HCT116 (cell line): Measurements from ENCODE around the gene GALNT7. TPM values are rescaled to one million over a fixed set of nuclear protein-coding genes. Genes with fewer than 3 reads are reported as not detected.

ENCODE experiments used
- ATAC-seq: fragments of 200-7000 bp; cut with Tn5 transposase; 2 replicates; pipeline ENCODE4 v1.9.1; 2020; ENCODE audit warnings: mild to moderate bottlenecking, moderate library complexity
- BruUV-seq: library from RNA; stranded (reverse); fragments of 400-500 nt; replicated peaks from 2 replicates; lab custom pipeline; 2021; lab: Mats Ljungman, UMichigan
- CTCF ChIA-PET: fragments of 300-600 bp; sonication (Branson Sonifier 250); formaldehyde crosslinking; loops from one replicate; lab custom pipeline; 2021; ENCODE audit warnings: antibody characterized with exemption; lab: Charles Lee
- POLR2A ChIA-PET: fragments of 300-600, 350-600 bp; sonication (Branson Sonifier 250); formaldehyde crosslinking; loops from one replicate; lab custom pipeline; 2021; ENCODE audit warnings: antibody characterized with exemption; lab: Charles Lee
- RAD21 ChIA-PET, 2 experiments: fragments of 300-600 bp; sonication (Branson Sonifier 250); formaldehyde crosslinking; loops; one replicate each; lab custom pipeline; 2023; ENCODE audit warnings: low total read pairs in 2 of 2; ENCODE audit not compliant: uncharacterized antibody in 2 of 2, unreplicated experiment in 2 of 2, low non-redundant PET in 1 of 2; lab: Charles Lee
- DNase-seq: peaks from one replicate; pipeline ENCODE4 v3.0.0-alpha.2; 2010; ENCODE audit warnings: low read depth, low spot score
- H2AFZ ChIP-seq: fragments of 200-600 bp; shearing (Covaris generic), sonication (generic); 2 replicates; pipeline ENCODE4 v1.6.1; 2017; ENCODE audit warnings: low read depth, mixed run types, mixed read lengths, antibody characterized with exemption, low read length; ENCODE audit not compliant: poor library complexity, severe bottlenecking
- H3K27ac ChIP-seq: 2 replicates; pipeline ENCODE4 v1.5.1; 2012; ENCODE audit warnings: low read depth, low read length
- H3K27me3 ChIP-seq: fragments of 200-600 bp; sonication (generic); 2 replicates; pipeline ENCODE4 v1.6.1; 2016; ENCODE audit warnings: mixed run types, low read length, mixed read lengths; ENCODE audit not compliant: insufficient read depth
- H3K36me3 ChIP-seq, 2 experiments: fragments of 200-500 bp in 1 of 2; fragments of 200-600 bp in 1 of 2; sonication (Bioruptor generic) in 1 of 2; sonication (generic) in 1 of 2; 2 replicates each; pipeline versions ENCODE4 v1.5.1 to v1.6.1; 2014 to 2016; ENCODE audit warnings: low read length in 2 of 2, inconsistent platforms in 1 of 2, mixed read lengths in 1 of 2, mixed run types in 1 of 2; ENCODE audit not compliant: insufficient read depth in 2 of 2, control insufficient read depth in 1 of 2
- H3K4me1 ChIP-seq, 2 experiments: fragments of 200-600 bp in 1 of 2; sonication (generic) in 1 of 2; 2 replicates each; pipeline versions ENCODE4 v1.5.1 to v1.6.1; 2012 to 2017; ENCODE audit warnings: low read length in 2 of 2, inconsistent platforms in 1 of 2, mild to moderate bottlenecking in 1 of 2, mixed read lengths in 1 of 2, mixed run types in 1 of 2, moderate library complexity in 1 of 2; ENCODE audit not compliant: insufficient read depth in 2 of 2, control insufficient read depth in 1 of 2
- H3K4me2 ChIP-seq: fragments of 200-600 bp; sonication (generic); 2 replicates; pipeline ENCODE4 v1.6.1; 2017; ENCODE audit warnings: mixed run types, low read length, mixed read lengths
- H3K4me3 ChIP-seq, 2 experiments: fragments of 200-600 bp in 1 of 2; sonication (generic) in 1 of 2; replicated peaks in 1 of 2; 2 replicates each; pipeline ENCODE4 v1.5.1; 2011 to 2016; ENCODE audit warnings: low read length in 2 of 2, control low read depth in 1 of 2, low read depth in 1 of 2, mild to moderate bottlenecking in 1 of 2, mixed read lengths in 1 of 2, mixed run types in 1 of 2
- H3K79me2 ChIP-seq: fragments of 200-600 bp; sonication (generic); 2 replicates; pipeline ENCODE4 v1.6.1; 2017; ENCODE audit warnings: mild to moderate bottlenecking, mixed run types, low read length, moderate library complexity, mixed read lengths; ENCODE audit not compliant: insufficient read depth
- H3K9ac ChIP-seq: fragments of 200-600 bp; sonication (generic); 2 replicates; pipeline ENCODE4 v1.6.1; 2016; ENCODE audit warnings: low read length, mixed read lengths
- H3K9me2 ChIP-seq: fragments of 200-600 bp; sonication (generic), shearing (Covaris generic); 2 replicates; pipeline ENCODE4 v1.6.1; 2017; ENCODE audit warnings: mixed run types, mild to moderate bottlenecking, moderate library complexity; ENCODE audit not compliant: insufficient read depth
- H3K9me3 ChIP-seq, 2 experiments: fragments of 200-500 bp in 1 of 2; fragments of 200-600 bp in 1 of 2; sonication (Bioruptor generic) in 1 of 2; sonication (generic) in 1 of 2; 2 replicates each; pipeline ENCODE4 v1.6.1; 2014 to 2017; ENCODE audit warnings: low read length in 2 of 2, mixed read lengths in 2 of 2, inconsistent platforms in 1 of 2, low read depth in 1 of 2, mild to moderate bottlenecking in 1 of 2, mixed run types in 1 of 2, moderate library complexity in 1 of 2; ENCODE audit not compliant: control insufficient read depth in 1 of 2, insufficient read depth in 1 of 2
- H4K20me1 ChIP-seq: fragments of 200-600 bp; sonication (generic), shearing (Covaris generic); 2 replicates; pipeline ENCODE4 v1.6.1; 2017; ENCODE audit warnings: mixed run types, mild to moderate bottlenecking, moderate library complexity; ENCODE audit not compliant: insufficient read depth
- CBX3 ChIP-seq: IDR thresholded peaks from 2 replicates; pipeline ENCODE4 v1.6.1; 2012; ENCODE audit warnings: low read depth
- EGR1 ChIP-seq: IDR thresholded peaks from 2 replicates; pipeline ENCODE4 v1.6.1; 2012; ENCODE audit warnings: low read depth
- ELF1 ChIP-seq: IDR thresholded peaks from 2 replicates; pipeline ENCODE4 v1.6.1; 2012; ENCODE audit warnings: low read depth, borderline replicate concordance
- EZH2 ChIP-seq: fragments of 200-600 bp; sonication (generic); IDR thresholded peaks from 2 replicates; pipeline ENCODE4 v1.6.1; 2017; ENCODE audit warnings: antibody characterized with exemption, mixed run types
- JUND ChIP-seq: IDR thresholded peaks from 2 replicates; pipeline ENCODE4 v1.6.1; 2012
- POLR2A ChIP-seq: IDR thresholded peaks from 2 replicates; pipeline ENCODE4 v1.7.0; 2011; ENCODE audit warnings: borderline replicate concordance; ENCODE audit not compliant: insufficient read depth, insufficient read length; ENCODE audit errors: extremely low read depth
- POLR2AphosphoS5 ChIP-seq: IDR thresholded peaks from 2 replicates; pipeline ENCODE4 v1.6.1; 2011; ENCODE audit warnings: mild to moderate bottlenecking, low read depth, low read length, moderate library complexity
- SRF ChIP-seq: IDR thresholded peaks from 2 replicates; pipeline ENCODE4 v1.6.1; 2012; ENCODE audit warnings: low read depth
- YY1 ChIP-seq: IDR thresholded peaks from 2 replicates; pipeline ENCODE4 v1.6.1; 2011; ENCODE audit warnings: low read length, low read depth, moderate library complexity, mild to moderate bottlenecking; ENCODE audit not compliant: insufficient replicate concordance; ENCODE audit errors: extremely low read depth
- ZFX ChIP-seq: fragments of 450-650 bp; IDR thresholded peaks from 2 replicates; pipeline ENCODE4 v1.6.1; 2017
- ZNF274 ChIP-seq: fragments of 200-500 bp; sonication (Bioruptor generic); IDR thresholded peaks from 2 replicates; pipeline ENCODE4 v1.6.1; 2014; ENCODE audit warnings: mild to moderate bottlenecking, low read depth, low read length, inconsistent platforms
- intact Hi-C: fragments of 100-400 bp; cut with micrococcal nuclease; formaldehyde crosslinking; loops from 2 replicates; pipeline ENCODE4 v1.10.0; 2022
- total RNA-seq: library from RNA; stranded (reverse); gene quantifications from one replicate; pipeline ENCODE4 v1.2.1, GENCODE V29; 2021; ENCODE audit not compliant: unreplicated experiment
- TF ChIP-seq, protein P1 (sequence below): IDR thresholded peaks from 2 replicates; pipeline ENCODE4 v1.6.1; 2012; ENCODE audit warnings: low read depth
- TF ChIP-seq, protein P2 (sequence below), 3 experiments: fragments of 200-600 bp in 1 of 3; sonication (generic) in 1 of 3; IDR thresholded peaks in 2 of 3; conservative IDR thresholded peaks in 1 of 3; 2 replicates each; pipeline ENCODE4 v1.5.1; 2012 to 2017; ENCODE audit warnings: low read depth in 2 of 3, low read length in 2 of 3, antibody characterized with exemption in 1 of 3, borderline replicate concordance in 1 of 3, control low read depth in 1 of 3, mild to moderate bottlenecking in 1 of 3, mixed read lengths in 1 of 3, mixed run types in 1 of 3, moderate library complexity in 1 of 3; ENCODE audit not compliant: insufficient read depth in 1 of 3
- TF ChIP-seq, protein P3 (sequence below): IDR thresholded peaks from 2 replicates; pipeline ENCODE4 v1.6.1; 2012

GALNT7 gene
- total RNA-seq, 1 experiment from 2014 or later: 21.3 TPM

DNA sequence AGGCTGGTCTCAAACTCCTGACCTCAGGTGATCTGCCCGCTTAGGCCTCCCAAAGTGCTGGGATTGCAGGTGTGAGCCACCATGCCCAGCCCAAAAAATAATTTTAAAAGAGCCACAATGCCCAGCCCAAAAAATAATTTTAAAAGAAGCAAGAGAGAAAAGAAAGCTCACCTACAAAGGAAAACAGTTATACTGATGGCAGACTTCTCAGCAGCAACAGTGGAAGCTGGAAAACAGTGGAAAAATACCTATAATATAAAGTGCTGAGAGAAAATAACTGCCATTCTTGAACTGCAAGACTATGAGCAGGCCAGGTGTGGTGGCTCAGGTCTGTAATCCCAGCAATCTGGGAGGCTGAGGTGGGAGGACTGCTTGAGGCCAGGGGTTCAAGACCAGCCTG is 178.9 kb downstream of the GALNT7 start:
- no peaks in the 10 kb centered on the region for H3K9me2 ChIP-seq
- H3K27ac ChIP-seq: no peak overlapping the region
- 0 out of 4 replicates have a peak, but pooled peaks cover 0 to 4% of the 10 kb centered on the region in 2 experiments for H3K9me3 ChIP-seq
- CTCF ChIA-PET: no interaction called here
- H3K36me3 ChIP-seq: no peaks in the 10 kb centered on the region
- no peak overlapping the region for H3K9ac ChIP-seq
- BruUV-seq: no TSS peak
- intact Hi-C loops: no loop called here
- no peak for DNase-seq
- peaks cover 0 to 7% of the 10 kb centered on the region in 2 experiments; a peak in 1 of 4 replicates for H3K4me1 ChIP-seq
- POLR2A ChIA-PET: interaction anchor here (4.1 kb wide), 1 partner anchor 13 kb away, joined by 12 read pairs; the partner anchor contains the start of gene HMGB2
- H2AFZ ChIP-seq: no peak overlapping the region
- no peak for ATAC-seq
- H3K4me2 ChIP-seq: no peak overlapping the region
- TF ChIP-seq SRF: no peak
- TF ChIP-seq CBX3: no peak
- TF ChIP-seq, protein P1, sequence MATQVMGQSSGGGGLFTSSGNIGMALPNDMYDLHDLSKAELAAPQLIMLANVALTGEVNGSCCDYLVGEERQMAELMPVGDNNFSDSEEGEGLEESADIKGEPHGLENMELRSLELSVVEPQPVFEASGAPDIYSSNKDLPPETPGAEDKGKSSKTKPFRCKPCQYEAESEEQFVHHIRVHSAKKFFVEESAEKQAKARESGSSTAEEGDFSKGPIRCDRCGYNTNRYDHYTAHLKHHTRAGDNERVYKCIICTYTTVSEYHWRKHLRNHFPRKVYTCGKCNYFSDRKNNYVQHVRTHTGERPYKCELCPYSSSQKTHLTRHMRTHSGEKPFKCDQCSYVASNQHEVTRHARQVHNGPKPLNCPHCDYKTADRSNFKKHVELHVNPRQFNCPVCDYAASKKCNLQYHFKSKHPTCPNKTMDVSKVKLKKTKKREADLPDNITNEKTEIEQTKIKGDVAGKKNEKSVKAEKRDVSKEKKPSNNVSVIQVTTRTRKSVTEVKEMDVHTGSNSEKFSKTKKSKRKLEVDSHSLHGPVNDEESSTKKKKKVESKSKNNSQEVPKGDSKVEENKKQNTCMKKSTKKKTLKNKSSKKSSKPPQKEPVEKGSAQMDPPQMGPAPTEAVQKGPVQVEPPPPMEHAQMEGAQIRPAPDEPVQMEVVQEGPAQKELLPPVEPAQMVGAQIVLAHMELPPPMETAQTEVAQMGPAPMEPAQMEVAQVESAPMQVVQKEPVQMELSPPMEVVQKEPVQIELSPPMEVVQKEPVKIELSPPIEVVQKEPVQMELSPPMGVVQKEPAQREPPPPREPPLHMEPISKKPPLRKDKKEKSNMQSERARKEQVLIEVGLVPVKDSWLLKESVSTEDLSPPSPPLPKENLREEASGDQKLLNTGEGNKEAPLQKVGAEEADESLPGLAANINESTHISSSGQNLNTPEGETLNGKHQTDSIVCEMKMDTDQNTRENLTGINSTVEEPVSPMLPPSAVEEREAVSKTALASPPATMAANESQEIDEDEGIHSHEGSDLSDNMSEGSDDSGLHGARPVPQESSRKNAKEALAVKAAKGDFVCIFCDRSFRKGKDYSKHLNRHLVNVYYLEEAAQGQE: no peak
- no peak for TF ChIP-seq ELF1
- H3K27me3 ChIP-seq: no peaks in the 10 kb centered on the region
- H3K79me2 ChIP-seq: no peaks in the 10 kb centered on the region
- RAD21 ChIA-PET: no interaction called here
- no peak overlapping the region for H3K4me3 ChIP-seq
- no peaks in the 10 kb centered on the region for H4K20me1 ChIP-seq

DNA sequence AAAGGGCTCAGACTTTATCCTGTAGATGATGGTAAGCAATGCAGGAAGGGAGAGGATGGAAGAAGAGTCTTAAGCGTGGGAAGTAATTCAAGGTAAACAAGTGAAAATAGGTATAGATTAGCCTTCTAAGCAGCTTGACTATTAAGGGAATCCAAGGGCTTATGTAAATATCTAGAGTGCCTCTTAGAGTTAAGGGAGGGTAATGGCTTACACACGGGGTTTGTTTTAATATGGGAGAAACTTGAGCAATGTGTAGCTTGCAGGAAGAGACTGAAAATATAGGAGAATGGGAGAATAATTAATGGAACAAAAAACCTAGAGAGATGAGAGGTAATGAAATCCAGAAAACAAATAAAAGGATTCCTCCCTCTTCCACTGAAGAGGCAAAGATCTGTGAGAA is 189.3 kb downstream of the GALNT7 start:
- no peak overlapping the region for H2AFZ ChIP-seq
- H3K9ac ChIP-seq: no peak overlapping the region
- H3K27ac ChIP-seq: no peak overlapping the region
- RAD21 ChIA-PET: no interaction called here
- H3K9me3 ChIP-seq: no peaks in the 10 kb centered on the region
- BruUV-seq: no TSS peak
- H3K36me3 ChIP-seq: no peaks in the 10 kb centered on the region
- H3K79me2 ChIP-seq: no peaks in the 10 kb centered on the region
- H3K4me2 ChIP-seq: no peak overlapping the region
- H4K20me1 ChIP-seq: no peaks in the 10 kb centered on the region
- no peak for TF ChIP-seq YY1
- TF ChIP-seq, protein P2, sequence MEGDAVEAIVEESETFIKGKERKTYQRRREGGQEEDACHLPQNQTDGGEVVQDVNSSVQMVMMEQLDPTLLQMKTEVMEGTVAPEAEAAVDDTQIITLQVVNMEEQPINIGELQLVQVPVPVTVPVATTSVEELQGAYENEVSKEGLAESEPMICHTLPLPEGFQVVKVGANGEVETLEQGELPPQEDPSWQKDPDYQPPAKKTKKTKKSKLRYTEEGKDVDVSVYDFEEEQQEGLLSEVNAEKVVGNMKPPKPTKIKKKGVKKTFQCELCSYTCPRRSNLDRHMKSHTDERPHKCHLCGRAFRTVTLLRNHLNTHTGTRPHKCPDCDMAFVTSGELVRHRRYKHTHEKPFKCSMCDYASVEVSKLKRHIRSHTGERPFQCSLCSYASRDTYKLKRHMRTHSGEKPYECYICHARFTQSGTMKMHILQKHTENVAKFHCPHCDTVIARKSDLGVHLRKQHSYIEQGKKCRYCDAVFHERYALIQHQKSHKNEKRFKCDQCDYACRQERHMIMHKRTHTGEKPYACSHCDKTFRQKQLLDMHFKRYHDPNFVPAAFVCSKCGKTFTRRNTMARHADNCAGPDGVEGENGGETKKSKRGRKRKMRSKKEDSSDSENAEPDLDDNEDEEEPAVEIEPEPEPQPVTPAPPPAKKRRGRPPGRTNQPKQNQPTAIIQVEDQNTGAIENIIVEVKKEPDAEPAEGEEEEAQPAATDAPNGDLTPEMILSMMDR (IDR thresholded peaks at IDR 0.05 in 2 of 3, conservative IDR thresholded peaks at IDR 0.05 in 1 of 3; ENCODE audit: borderline replicate concordance in 1 of 3, insufficient read depth in 1 of 3, low read depth in 2 of 3, low read length in 2 of 3): no peak
- no peak for TF ChIP-seq POLR2AphosphoS5
- TF ChIP-seq JUND: no peak
- TF ChIP-seq POLR2A: no peak
- TF ChIP-seq ZFX: no peak
- no peak for TF ChIP-seq ZNF274
- TF ChIP-seq EGR1: no peak
- TF ChIP-seq, protein P3, sequence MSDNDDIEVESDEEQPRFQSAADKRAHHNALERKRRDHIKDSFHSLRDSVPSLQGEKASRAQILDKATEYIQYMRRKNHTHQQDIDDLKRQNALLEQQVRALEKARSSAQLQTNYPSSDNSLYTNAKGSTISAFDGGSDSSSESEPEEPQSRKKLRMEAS: no peak
- TF ChIP-seq EZH2: no peak
- TF ChIP-seq, all 23 proteins: peak for 0
- no peaks in the 10 kb centered on the region for H3K27me3 ChIP-seq
- ChIA-PET POLR2A (interaction anchor here (1.6 kb wide), 1 partner anchor 11 kb away, joined by 3 read pairs; no protein-coding TSS in a partner anchor), CTCF (no interaction called here)
- DNase-seq (no peak), ATAC-seq (no peak)
- intact Hi-C loops: no loop called here
- no peak overlapping the region for H3K4me3 ChIP-seq
- H3K9me2 ChIP-seq: no peaks in the 10 kb centered on the region
- no peaks in the 10 kb centered on the region for H3K4me1 ChIP-seq
